Stimulated activated CD8-positive, alpha-beta memory T cell treated with anti-CD3 and anti-CD28 coated beads, Interleukin-7, amount 100 ng/mL, for 48 hours (primary cell): ENCODE measurements around the gene LCA5L.
"Not testable (repeated sequence)": the region's sequence is repeated elsewhere in the genome, so short reads cannot be mapped to it uniquely, and the experiment has no call there.

Experiments
- DNase-seq, 2 donors: peaks; one replicate each; pipeline ENCODE4 v3.0.0-alpha.2; 2020; ENCODE audit warnings: low read depth in 1 of 2; ENCODE audit errors: extremely low read depth in 1 of 2

LCA5L gene

GRCh38 chr21:39452207-39452969 is 6.8 kb upstream of the LCA5L start:
- DNase-seq: no peak

GRCh38 chr21:39451332-39452206 is 6.0 kb upstream of the LCA5L start, which contains the start of gene SH3BGR:
Gene SH3BGR, plus strand, starts transcription at chr21:39451970. Its CDS starts 127 bp downstream, at chr21:39452097.
- no peak for DNase-seq

- DNase-seq: no peak
Measured at GRCh38 chr21:39447264-39447663, 1.7 kb upstream of the LCA5L start.

GRCh38 chr21:39444421-39445180 is 977 bp downstream of the LCA5L start:
- DNase-seq: no peak

- peak in 1 of 2 donors; percentile 9 for DNase-seq
Measured at GRCh38 chr21:39441502-39442475, 3.8 kb downstream of the LCA5L start.

- no peak for DNase-seq
Measured at GRCh38 chr21:39439232-39439631, 6.3 kb downstream of the LCA5L start.

- DNase-seq: no peak
Measured at GRCh38 chr21:39434950-39435349, 10.6 kb downstream of the LCA5L start.

GRCh38 chr21:39430954-39431353 is 14.6 kb downstream of the LCA5L start:
- no peak for DNase-seq

- DNase-seq: no peak
Measured at GRCh38 chr21:39430457-39430856, 15.1 kb downstream of the LCA5L start.

- DNase-seq: no peak
Measured at GRCh38 chr21:39430016-39430415, 15.6 kb downstream of the LCA5L start.

GRCh38 chr21:39429445-39429844 is 16.1 kb downstream of the LCA5L start:
- DNase-seq: no peak

- DNase-seq: no peak
Measured at GRCh38 chr21:39422527-39423241, 22.9 kb downstream of the LCA5L start.

- DNase-seq: not testable (repeated sequence)
Measured at GRCh38 chr21:39419204-39419603, 26.4 kb downstream of the LCA5L start.

- DNase-seq: no peak
Measured at GRCh38 chr21:39406065-39406464, 39.5 kb downstream of the LCA5L start.

GRCh38 chr21:39400173-39400572 is 45.4 kb downstream of the LCA5L start:
- no peak for DNase-seq

GRCh38 chr21:39397646-39398385 is 47.8 kb downstream of the LCA5L start:
- DNase-seq: no peak

GRCh38 chr21:39392981-39393380 is 52.6 kb downstream of the LCA5L start:
- DNase-seq: no peak

- DNase-seq: no peak
Measured at GRCh38 chr21:39390212-39390765, 55.3 kb downstream of the LCA5L start.
